D721Med (cell line): ENCODE measurements around the gene HAPLN2.
"Not testable (repeated sequence)": the region's sequence is repeated elsewhere in the genome, so short reads cannot be mapped to it uniquely, and the experiment has no call there.

Experiments used
- DNase-seq: peaks from one replicate; pipeline ENCODE4 v3.0.0; 2011; ENCODE audit warnings: low spot score; ENCODE audit not compliant: insufficient read length
- FAIRE-seq: peaks from 2 replicates; lab custom pipeline; 2011; peaks lifted over from hg19 to GRCh38; lab: Jason Lieb, UNC
- CTCF ChIP-seq: IDR thresholded peaks from 2 replicates; pipeline ENCODE4 v1.5.1; 2012; ENCODE audit warnings: mild to moderate bottlenecking, control low read depth; ENCODE audit not compliant: insufficient read depth; ENCODE audit errors: missing control alignments

The HAPLN2 gene

GRCh38 chr1:156598125-156598524, 21.1 kb upstream of the HAPLN2 start:
- FAIRE-seq: no peak
- TF ChIP-seq CTCF: no peak
- no peak for DNase-seq

GRCh38 chr1:156598731-156599432, 20.3 kb upstream of the HAPLN2 start:
- DNase-seq: no peak
- no peak for FAIRE-seq
- no peak for TF ChIP-seq CTCF

- DNase-seq (no peak), FAIRE-seq (no peak)
- no peak for TF ChIP-seq CTCF
Measured at GRCh38 chr1:156599811-156600210, 19.4 kb upstream of the HAPLN2 start.

GRCh38 chr1:156600733-156601121, 18.5 kb upstream of the HAPLN2 start:
- DNase-seq (no peak), FAIRE-seq (no peak)
- TF ChIP-seq CTCF: no peak

GRCh38 chr1:156601122-156601830, 17.9 kb upstream of the HAPLN2 start, which contains the start of gene GPATCH4:
Gene GPATCH4 (minus strand): TSS chr1:156601479.
- no peak for FAIRE-seq

GRCh38 chr1:156601892-156602291, 17.3 kb upstream of the HAPLN2 start:
- FAIRE-seq (no peak), DNase-seq (no peak)
- no peak for TF ChIP-seq CTCF

More at GRCh38 chr1:156601122-156601830, 17.9 kb upstream of the HAPLN2 start, which contains the start of gene GPATCH4:
- no peak for DNase-seq
- no peak for TF ChIP-seq CTCF

- DNase-seq (no peak), FAIRE-seq (no peak)
- peak; percentile 77 for TF ChIP-seq CTCF
Measured at GRCh38 chr1:156602557-156602993, 16.6 kb upstream of the HAPLN2 start.

- FAIRE-seq, DNase-seq: not testable (repeated sequence)
Measured at GRCh38 chr1:156607344-156607743, 11.9 kb upstream of the HAPLN2 start.
